ENCODE results near the gene SHC2.
"Not testable (repeated sequence)": the region's sequence is repeated elsewhere in the genome, so short reads cannot be mapped to it uniquely, and the experiment has no call there.

SHC2 gene

GRCh38 chr19:407511-408440, 53.1 kb downstream of the SHC2 start:
- no peak for DNase-seq (ENCODE audit: low read depth, low spot score)

GRCh38 chr19:406971-407510, 53.8 kb downstream of the SHC2 start:
- DNase-seq (ENCODE audit: low read depth, low spot score), result no peak

- DNase-seq (ENCODE audit: low read depth, low spot score), result no peak
Measured at GRCh38 chr19:406135-406781, 54.6 kb downstream of the SHC2 start.

DNA sequence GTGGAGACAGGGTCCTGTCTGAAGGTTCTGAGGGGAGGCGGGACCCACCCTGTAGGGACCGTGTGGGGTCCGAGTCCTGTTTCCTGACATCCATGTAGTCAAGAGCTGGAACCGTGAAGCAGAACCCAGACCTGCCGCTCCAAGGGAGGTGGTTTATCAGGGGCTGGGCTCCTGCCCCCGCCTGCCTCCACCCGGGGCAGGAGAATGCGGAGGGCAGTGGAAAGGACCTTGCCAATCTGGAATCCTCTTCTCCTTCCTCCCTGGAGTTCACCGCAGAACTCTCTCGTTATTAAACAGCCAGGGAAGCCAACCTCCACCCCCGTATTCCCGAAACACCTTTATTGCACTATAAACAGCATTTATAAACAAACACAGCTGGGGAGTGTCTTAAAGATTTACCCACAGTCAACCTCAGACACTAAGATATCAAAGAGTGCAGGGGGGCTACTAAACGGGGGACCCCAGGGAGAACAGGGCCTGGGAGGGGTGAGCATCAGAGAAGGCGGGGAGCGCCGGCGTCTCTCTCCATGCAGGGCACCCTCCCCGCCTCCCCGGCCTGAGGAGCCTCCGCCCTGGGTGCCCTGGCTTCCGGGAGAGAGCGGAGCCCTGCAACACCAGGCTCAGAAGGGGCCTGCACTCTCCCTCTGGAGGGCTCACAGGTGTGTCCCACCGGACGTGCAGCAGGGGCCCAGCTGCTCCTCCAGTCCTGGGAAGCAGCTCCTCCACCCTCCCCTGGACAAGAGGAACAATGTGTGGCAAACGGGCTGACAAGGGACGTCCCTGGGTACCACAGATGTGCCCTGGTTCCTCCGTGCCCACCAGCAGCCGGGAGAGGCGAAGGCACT, 55.5 kb downstream of the SHC2 start:
- no peak for DNase-seq (ENCODE audit: low read depth, low spot score)

- DNase-seq (ENCODE audit: low read depth, low spot score), result no peak
Measured at GRCh38 chr19:403221-404027, 57.4 kb downstream of the SHC2 start.

GRCh38 chr19:402786-403185, 58.0 kb downstream of the SHC2 start:
- no peak for DNase-seq (ENCODE audit: low read depth, low spot score)

DNA sequence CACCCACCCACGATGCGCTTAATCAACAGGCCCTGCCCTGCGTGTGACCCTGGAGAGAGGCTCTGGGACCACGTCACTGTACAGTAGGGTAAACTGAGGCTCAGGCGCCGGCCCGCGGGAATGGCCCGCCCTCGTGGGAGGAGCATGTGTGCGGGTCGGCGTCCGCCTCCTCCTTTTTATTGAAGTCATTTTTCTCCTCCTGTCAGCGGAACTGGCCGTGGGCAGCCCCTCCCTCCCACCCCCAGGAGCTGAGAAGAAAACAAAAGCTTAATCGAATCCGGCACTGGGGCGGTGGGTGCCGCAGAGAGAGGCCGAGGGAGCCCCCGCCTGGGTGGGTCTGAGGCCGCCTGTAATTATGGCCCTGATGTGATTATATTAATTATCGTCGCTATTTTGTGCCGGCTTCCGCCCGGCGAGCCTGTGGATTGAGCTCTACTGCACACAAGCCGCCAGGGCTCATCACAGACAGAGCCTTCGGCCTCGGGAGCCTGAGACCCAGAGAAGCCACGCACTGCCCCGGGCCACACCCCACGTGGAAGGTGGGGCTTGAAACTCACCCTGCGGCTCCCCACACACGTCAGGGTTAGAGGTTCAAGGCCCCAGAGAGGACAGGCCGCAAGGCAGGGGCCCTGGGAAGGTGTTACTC, 58.8 kb downstream of the SHC2 start:
- no peak for DNase-seq (ENCODE audit: low read depth, low spot score)

GRCh38 chr19:400976-401865, 59.6 kb downstream of the SHC2 start:
- DNase-seq (ENCODE audit: low read depth, low spot score), result no peak

GRCh38 chr19:399370-399769, 61.5 kb downstream of the SHC2 start:
- DNase-seq (ENCODE audit: low read depth, low spot score), result no peak

GRCh38 chr19:398719-399118, 62.1 kb downstream of the SHC2 start:
- DNase-seq (ENCODE audit: low read depth, low spot score), result no peak

DNA sequence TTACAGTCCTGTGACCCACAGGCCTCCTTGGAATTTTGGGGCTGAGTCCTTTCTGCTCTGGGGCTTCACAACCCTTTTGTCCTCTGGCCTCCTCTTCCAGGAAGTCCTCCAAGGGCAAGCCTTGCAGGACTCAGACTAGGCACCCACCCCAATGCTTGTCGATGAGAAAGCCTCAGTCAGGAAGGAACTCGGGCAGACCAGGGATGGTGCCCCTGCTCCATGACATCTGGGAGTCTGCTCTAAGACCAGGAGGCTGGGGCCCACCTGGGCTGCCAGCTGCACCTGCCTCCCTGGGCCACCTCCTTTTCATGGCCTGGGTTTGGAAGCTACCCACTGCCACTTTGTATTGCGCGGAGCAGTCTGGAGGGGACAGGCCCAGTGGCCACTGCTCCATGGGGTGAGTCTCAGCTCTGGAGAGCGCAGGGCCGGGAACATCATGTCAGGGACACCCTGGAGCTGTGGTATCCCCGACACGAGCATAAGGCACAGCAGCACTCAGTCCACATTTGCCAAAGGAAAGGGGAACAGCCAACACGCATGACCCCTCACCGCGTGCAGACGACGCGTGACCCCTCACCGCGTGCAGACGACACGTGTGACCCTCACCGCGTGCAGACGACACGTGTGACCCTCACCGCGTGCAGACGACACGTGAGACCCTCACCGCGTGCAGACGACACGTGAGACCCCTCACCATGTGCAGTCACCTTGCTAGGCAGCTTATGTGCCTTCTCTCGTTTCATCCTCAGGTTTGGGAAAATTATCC, 62.7 kb downstream of the SHC2 start:
- no peak for DNase-seq (ENCODE audit: low read depth, low spot score)

GRCh38 chr19:397321-397720, 63.5 kb downstream of the SHC2 start:
- DNase-seq (ENCODE audit: low read depth, low spot score), result no peak

- no peak for DNase-seq (ENCODE audit: low read depth, low spot score)
Measured at GRCh38 chr19:395467-395866, 65.4 kb downstream of the SHC2 start.

- DNase-seq (ENCODE audit: low read depth, low spot score), result not testable (repeated sequence)
Measured at GRCh38 chr19:394857-395256, 66.0 kb downstream of the SHC2 start.

GRCh38 chr19:393560-393959, 67.3 kb downstream of the SHC2 start:
- DNase-seq (ENCODE audit: low read depth, low spot score), result not testable (repeated sequence)

GRCh38 chr19:392375-392970, 68.4 kb downstream of the SHC2 start:
- DNase-seq (ENCODE audit: low read depth, low spot score), result no peak

GRCh38 chr19:391726-392374, 69.0 kb downstream of the SHC2 start:
- no peak for DNase-seq (ENCODE audit: low read depth, low spot score)

DNA sequence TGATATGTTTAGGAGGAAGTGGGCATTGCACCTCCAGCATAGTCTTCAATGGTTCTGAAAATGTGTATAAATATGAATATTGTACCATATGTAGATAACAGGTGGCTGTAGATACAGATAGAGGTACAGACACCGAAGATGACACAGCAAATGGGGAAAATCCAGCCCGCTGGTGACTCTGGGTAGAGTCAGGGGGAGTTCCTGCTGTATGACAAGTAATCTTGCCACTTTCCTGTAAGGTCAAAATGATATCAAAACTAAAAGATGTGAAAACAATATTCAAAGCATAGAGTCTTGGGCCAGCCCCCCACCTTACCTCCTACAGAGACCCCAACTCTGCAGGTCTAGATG, 69.7 kb downstream of the SHC2 start:
- DNase-seq (ENCODE audit: low read depth, low spot score), result no peak
